Measurements from ENCODE around the gene APBB2.

Gene APBB2

GRCh38 chr4:41192136-41192535 is 22.2 kb downstream of the APBB2 start:
- Histone ChIP-seq H3K27ac (no peak overlapping the region), H3K36me3 (no peaks in the 10 kb centered on the region), H3K4me3 (ENCODE audit: low read depth, low read length) (no peak overlapping the region), H3K9me3 (ENCODE audit: severe bottlenecking) (no peaks in the 10 kb centered on the region), H3K27me3 (ENCODE audit: insufficient read depth, low read depth, severe bottlenecking) (no peaks in the 10 kb centered on the region)
- TF ChIP-seq, protein P1, sequence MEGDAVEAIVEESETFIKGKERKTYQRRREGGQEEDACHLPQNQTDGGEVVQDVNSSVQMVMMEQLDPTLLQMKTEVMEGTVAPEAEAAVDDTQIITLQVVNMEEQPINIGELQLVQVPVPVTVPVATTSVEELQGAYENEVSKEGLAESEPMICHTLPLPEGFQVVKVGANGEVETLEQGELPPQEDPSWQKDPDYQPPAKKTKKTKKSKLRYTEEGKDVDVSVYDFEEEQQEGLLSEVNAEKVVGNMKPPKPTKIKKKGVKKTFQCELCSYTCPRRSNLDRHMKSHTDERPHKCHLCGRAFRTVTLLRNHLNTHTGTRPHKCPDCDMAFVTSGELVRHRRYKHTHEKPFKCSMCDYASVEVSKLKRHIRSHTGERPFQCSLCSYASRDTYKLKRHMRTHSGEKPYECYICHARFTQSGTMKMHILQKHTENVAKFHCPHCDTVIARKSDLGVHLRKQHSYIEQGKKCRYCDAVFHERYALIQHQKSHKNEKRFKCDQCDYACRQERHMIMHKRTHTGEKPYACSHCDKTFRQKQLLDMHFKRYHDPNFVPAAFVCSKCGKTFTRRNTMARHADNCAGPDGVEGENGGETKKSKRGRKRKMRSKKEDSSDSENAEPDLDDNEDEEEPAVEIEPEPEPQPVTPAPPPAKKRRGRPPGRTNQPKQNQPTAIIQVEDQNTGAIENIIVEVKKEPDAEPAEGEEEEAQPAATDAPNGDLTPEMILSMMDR (IDR thresholded peaks at IDR 0.05; ENCODE audit: low read depth, low read length) = no peak
- no peak for DNase-seq

DNA sequence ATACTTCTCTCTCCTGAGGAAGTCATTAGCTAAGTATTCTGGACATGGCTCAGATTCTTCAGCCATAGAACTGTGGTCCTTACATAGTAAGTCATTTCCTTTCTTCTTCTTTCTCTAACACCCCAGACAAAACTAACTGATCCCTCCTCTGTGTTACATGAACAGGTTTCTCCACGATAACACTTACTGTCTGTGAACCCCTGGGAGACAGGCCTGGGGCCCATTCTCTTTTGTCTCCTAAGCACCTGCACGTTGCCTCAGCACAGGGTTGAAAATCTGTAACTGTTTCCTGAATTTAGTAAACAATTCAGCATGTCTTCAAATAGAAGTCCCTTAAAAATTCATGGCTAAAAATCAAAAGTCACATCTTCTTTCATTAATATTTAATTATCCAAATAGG is 24.7 kb downstream of the APBB2 start:
- DNase-seq = no peak
- H3K27me3 ChIP-seq (ENCODE audit: insufficient read depth, low read depth, severe bottlenecking) = no peaks in the 10 kb centered on the region
- TF ChIP-seq, protein P1 (IDR thresholded peaks at IDR 0.05; ENCODE audit: low read depth, low read length) = no peak
- H3K4me3 ChIP-seq (ENCODE audit: low read depth, low read length) = no peak overlapping the region
- no peak overlapping the region for H3K27ac ChIP-seq
- H3K36me3 ChIP-seq = no peaks in the 10 kb centered on the region
- no peaks in the 10 kb centered on the region for H3K9me3 ChIP-seq (ENCODE audit: severe bottlenecking)

DNA sequence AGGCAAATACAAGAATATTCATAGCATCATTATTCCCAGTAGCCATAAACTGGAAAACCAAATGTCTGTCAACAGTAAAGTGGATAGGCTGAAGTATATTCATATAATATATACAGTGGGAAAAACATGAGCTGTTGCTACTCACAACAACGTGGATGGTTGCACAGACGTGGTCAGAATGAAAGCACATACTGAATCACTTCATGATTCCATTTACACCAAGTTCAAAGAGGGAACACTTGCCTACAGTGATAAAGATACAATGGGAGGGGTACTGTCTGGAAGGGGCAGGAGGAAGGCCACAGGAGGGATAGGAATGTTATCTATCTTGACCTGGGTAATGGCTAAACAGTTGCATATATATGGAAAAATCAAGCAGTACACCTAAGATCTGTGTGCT is 25.3 kb downstream of the APBB2 start:
- Histone ChIP-seq H3K27me3 (ENCODE audit: insufficient read depth, low read depth, severe bottlenecking) (no peaks in the 10 kb centered on the region), H3K9me3 (ENCODE audit: severe bottlenecking) (peaks cover 2% of the 10 kb centered on the region), H3K4me3 (ENCODE audit: low read depth, low read length) (no peak overlapping the region), H3K36me3 (no peaks in the 10 kb centered on the region), H3K27ac (no peak overlapping the region)
- TF ChIP-seq, protein P1 (IDR thresholded peaks at IDR 0.05; ENCODE audit: low read depth, low read length) = no peak
- no peak for DNase-seq

DNA sequence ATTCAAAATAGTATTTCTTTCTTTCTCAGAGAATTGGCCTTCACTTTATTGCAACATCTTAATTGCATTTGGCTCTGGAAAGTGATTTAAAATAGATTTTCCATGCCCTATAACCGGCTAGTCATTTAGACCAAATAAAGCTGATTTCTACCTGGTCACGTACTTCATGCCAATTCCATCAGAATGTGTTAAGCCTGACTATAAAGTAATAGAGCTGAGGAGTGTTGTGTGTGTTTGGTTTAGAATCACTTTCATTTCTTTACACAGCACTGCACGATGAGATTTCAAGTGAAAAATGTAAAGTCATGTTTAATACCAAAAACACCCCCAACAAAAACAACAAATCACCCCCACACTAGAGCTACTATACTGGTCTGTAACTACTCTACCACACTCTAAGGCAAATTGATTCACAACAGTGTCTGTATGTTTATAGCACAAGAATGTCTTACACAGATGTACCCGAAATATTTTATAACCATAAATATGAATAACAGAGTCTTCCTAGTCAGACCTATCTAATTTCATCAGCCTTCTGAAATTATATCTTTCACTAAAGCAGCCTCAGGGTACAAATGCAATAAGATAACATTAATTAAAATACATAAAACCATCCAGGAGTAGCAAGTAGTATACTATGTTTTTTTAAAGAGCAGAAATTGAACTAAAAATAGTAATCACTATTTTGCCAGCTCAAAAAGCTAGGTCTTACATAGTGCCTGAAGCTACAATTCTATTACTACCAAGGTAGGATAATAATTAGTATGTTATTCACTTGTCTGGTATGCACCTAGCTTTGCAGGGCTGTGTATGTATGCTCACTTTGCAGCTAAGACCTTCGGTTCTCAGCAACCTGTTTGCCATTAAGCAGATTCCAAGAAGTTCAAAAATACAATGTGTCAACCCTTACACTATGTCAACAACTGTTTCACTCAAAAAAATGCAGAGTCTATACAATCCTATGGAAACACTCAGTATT is 28.4 kb downstream of the APBB2 start:
- Histone ChIP-seq H3K9me3 (ENCODE audit: severe bottlenecking) (peaks cover 2% of the 10 kb centered on the region), H3K27ac (no peak overlapping the region), H3K36me3 (no peaks in the 10 kb centered on the region), H3K27me3 (ENCODE audit: insufficient read depth, low read depth, severe bottlenecking) (no peaks in the 10 kb centered on the region), H3K4me3 (ENCODE audit: low read depth, low read length) (no peak overlapping the region)
- TF ChIP-seq, protein P1 (IDR thresholded peaks at IDR 0.05; ENCODE audit: low read depth, low read length) = no peak
- DNase-seq = no peak

GRCh38 chr4:41184009-41184408 is 30.3 kb downstream of the APBB2 start:
- Histone ChIP-seq H3K4me3 (ENCODE audit: low read depth, low read length) (no peak overlapping the region), H3K36me3 (no peaks in the 10 kb centered on the region), H3K27ac (no peak overlapping the region), H3K27me3 (ENCODE audit: insufficient read depth, low read depth, severe bottlenecking) (no peaks in the 10 kb centered on the region), H3K9me3 (ENCODE audit: severe bottlenecking) (peaks cover 2% of the 10 kb centered on the region)
- TF ChIP-seq, protein P1 (IDR thresholded peaks at IDR 0.05; ENCODE audit: low read depth, low read length) = no peak
- no peak for DNase-seq

Measured in WERI-Rb-1 (cell line).